H1 (cell line): ENCODE data around the gene TMCO2. TPM values are rescaled to one million over a fixed set of nuclear protein-coding genes. Genes with fewer than 3 reads are reported as not detected.

Experiments
- CTCF ChIA-PET: fragments of 300-600 bp; sonication (Branson Sonifier 250); formaldehyde crosslinking; loops from one replicate; lab custom pipeline; 2021; ENCODE audit not compliant: partially characterized antibody; lab: Charles Lee
- POLR2A ChIA-PET: fragments of 300-600 bp; sonication (Branson Sonifier 250); formaldehyde crosslinking; loops from one replicate; lab custom pipeline; 2021; ENCODE audit warnings: inconsistent platforms; ENCODE audit not compliant: partially characterized antibody; lab: Charles Lee
- DNase-seq, 2 experiments: peaks; one replicate each; pipeline versions ENCODE4 v3.0.0 to v3.0.0-alpha.2; 2010 to 2022; ENCODE audit warnings: low spot score in 2 of 2, low read depth in 1 of 2, mixed read lengths in 1 of 2
- FAIRE-seq: peaks from 2 replicates; lab custom pipeline; 2011; peaks lifted over from hg19 to GRCh38; lab: Jason Lieb, UNC
- H2AFZ ChIP-seq: 2 replicates; pipeline ENCODE4 v1.8.1; 2012; ENCODE audit warnings: low read length, inconsistent platforms
- H2AK5ac ChIP-seq: 2 replicates; pipeline ENCODE4 v1.6.1; 2013; ENCODE audit warnings: low read depth, low read length
- H2BK120ac ChIP-seq: replicated peaks from 2 replicates; pipeline ENCODE3; 2013; ENCODE audit warnings: low read depth, low read length, inconsistent platforms
- H2BK12ac ChIP-seq: 2 replicates; pipeline ENCODE4 v1.6.1; 2013; ENCODE audit warnings: low read depth, low read length
- H2BK15ac ChIP-seq: 2 replicates; pipeline ENCODE4 v1.6.1; 2013; ENCODE audit warnings: low read length
- H2BK20ac ChIP-seq: 2 replicates; pipeline ENCODE4 v1.6.1; 2013; ENCODE audit warnings: low read length
- H2BK5ac ChIP-seq: 2 replicates; pipeline ENCODE4 v1.6.1; 2013; ENCODE audit warnings: low read depth, low read length
- H3K14ac ChIP-seq: 2 replicates; pipeline ENCODE4 v1.6.1; 2013; ENCODE audit warnings: inconsistent platforms; ENCODE audit not compliant: insufficient read length
- H3K18ac ChIP-seq: 2 replicates; pipeline ENCODE4 v1.6.1; 2013; ENCODE audit warnings: low read length; ENCODE audit errors: extremely low read depth
- H3K23ac ChIP-seq: 2 replicates; pipeline ENCODE4 v1.6.1; 2013; ENCODE audit warnings: inconsistent platforms; ENCODE audit not compliant: insufficient read length
- H3K23me2 ChIP-seq: 2 replicates; pipeline ENCODE4 v1.6.1; 2013; ENCODE audit warnings: low read depth, low read length
- H3K27ac ChIP-seq: 2 replicates; pipeline ENCODE4 v1.6.1; 2011; ENCODE audit warnings: low read depth, low read length, inconsistent platforms
- H3K27me3 ChIP-seq, 4 experiments: replicated peaks in 1 of 4; 1 replicate in 1 of 4; 2 replicates in 3 of 4; pipeline versions ENCODE4 v1.6.1 to v1.8.1; 2011 to 2013; ENCODE audit warnings: low read length in 3 of 4, mild to moderate bottlenecking in 3 of 4, inconsistent platforms in 2 of 4, mixed read lengths in 2 of 4, moderate library complexity in 1 of 4; ENCODE audit not compliant: control insufficient read depth in 3 of 4, insufficient read depth in 3 of 4; ENCODE audit errors: extremely low read depth in 1 of 4
- H3K36me3 ChIP-seq, 4 experiments: 2 replicates each; pipeline versions ENCODE4 v1.6.1 to v1.8.1; 2011 to 2013; ENCODE audit warnings: mild to moderate bottlenecking in 4 of 4, low read length in 3 of 4, moderate library complexity in 2 of 4, control low read depth in 1 of 4, inconsistent platforms in 1 of 4; ENCODE audit not compliant: insufficient read depth in 4 of 4, control insufficient read depth in 2 of 4
- H3K4ac ChIP-seq: replicated peaks from 2 replicates; pipeline ENCODE3; 2013; ENCODE audit warnings: low read length, low read depth, mixed read lengths, inconsistent platforms; ENCODE audit not compliant: insufficient read length
- H3K4me1 ChIP-seq, 4 experiments: replicated peaks in 1 of 4; 1 replicate in 1 of 4; 2 replicates in 3 of 4; pipeline versions ENCODE4 v1.6.1 to v1.8.1; 2011 to 2013; ENCODE audit warnings: low read length in 3 of 4, inconsistent platforms in 2 of 4, mixed read lengths in 1 of 4; ENCODE audit not compliant: insufficient read depth in 4 of 4, control insufficient read depth in 3 of 4
- H3K4me2 ChIP-seq, 2 experiments: 2 replicates each; pipeline versions ENCODE4 v1.6.1 to v1.8.1; 2011 to 2013; ENCODE audit warnings: low read depth in 2 of 2, low read length in 2 of 2, control low read depth in 1 of 2, inconsistent platforms in 1 of 2, mild to moderate bottlenecking in 1 of 2; ENCODE audit not compliant: insufficient read depth in 1 of 2
- H3K4me3 ChIP-seq, 4 experiments: fragments of 200-600, 300-600 bp in 1 of 4; sonication (generic), shearing (Covaris generic), sonication (Bioruptor Twin) in 1 of 4; 2 replicates each; pipeline versions ENCODE4 v1.5.1 to v1.8.1; 2011 to 2016; ENCODE audit warnings: low read length in 4 of 4, low read depth in 3 of 4, control low read depth in 2 of 4, inconsistent platforms in 2 of 4, mild to moderate bottlenecking in 2 of 4, mixed read lengths in 1 of 4, moderate library complexity in 1 of 4; ENCODE audit not compliant: insufficient read depth in 2 of 4; ENCODE audit errors: extremely low read depth in 1 of 4
- H3K56ac ChIP-seq: replicated peaks from 2 replicates; pipeline ENCODE3; 2013; ENCODE audit warnings: low read depth, mild to moderate bottlenecking, mixed read lengths, low read length, inconsistent platforms; ENCODE audit not compliant: insufficient read length
- H3K79me1 ChIP-seq: 2 replicates; pipeline ENCODE4 v1.6.1; 2013; ENCODE audit warnings: low read depth, low read length, control low read depth
- H3K79me2 ChIP-seq, 2 experiments: 2 replicates each; pipeline versions ENCODE4 v1.6.1 to v1.8.1; 2012 to 2013; ENCODE audit warnings: low read length in 2 of 2, mild to moderate bottlenecking in 2 of 2, inconsistent platforms in 1 of 2; ENCODE audit not compliant: insufficient read depth in 2 of 2, control insufficient read depth in 1 of 2
- H3K9ac ChIP-seq, 4 experiments: replicated peaks in 1 of 4; 1 replicate in 1 of 4; 2 replicates in 3 of 4; pipeline versions ENCODE4 v1.6.1 to v1.8.1; 2011 to 2013; ENCODE audit warnings: low read depth in 3 of 4, low read length in 3 of 4, control low read depth in 2 of 4, mild to moderate bottlenecking in 2 of 4, moderate library complexity in 2 of 4, inconsistent platforms in 1 of 4; ENCODE audit errors: extremely low read depth in 1 of 4
- H3K9me3 ChIP-seq, 2 experiments: 2 replicates each; pipeline versions ENCODE4 v1.6.1 to v1.8.1; 2012 to 2013; ENCODE audit warnings: mild to moderate bottlenecking in 2 of 2, moderate library complexity in 2 of 2, control low read depth in 1 of 2, inconsistent platforms in 1 of 2, low read depth in 1 of 2, low read length in 1 of 2, mixed read lengths in 1 of 2; ENCODE audit not compliant: insufficient read depth in 2 of 2
- H4K20me1 ChIP-seq, 2 experiments: replicated peaks in 1 of 2; 2 replicates each; pipeline versions ENCODE3 to v1.8.1; 2011 to 2013; ENCODE audit warnings: inconsistent platforms in 2 of 2, low read length in 2 of 2, mild to moderate bottlenecking in 1 of 2; ENCODE audit not compliant: insufficient read depth in 2 of 2, control insufficient read depth in 1 of 2
- H4K5ac ChIP-seq: 2 replicates; pipeline ENCODE4 v1.6.1; 2013; ENCODE audit warnings: low read length, low read depth, mixed read lengths, inconsistent platforms; ENCODE audit not compliant: insufficient read length
- H4K8ac ChIP-seq: 2 replicates; pipeline ENCODE4 v1.8.0; 2013; ENCODE audit warnings: mild to moderate bottlenecking, moderate library complexity, low read length, inconsistent platforms; ENCODE audit not compliant: insufficient read depth; ENCODE audit errors: extremely low read depth
- H4K91ac ChIP-seq: replicated peaks from 2 replicates; pipeline ENCODE3; 2013; ENCODE audit warnings: low read length, mixed read lengths, inconsistent platforms; ENCODE audit not compliant: insufficient read length
- CEBPB ChIP-seq: IDR thresholded peaks from 2 replicates; pipeline ENCODE4 v1.6.1; 2012; ENCODE audit warnings: low read depth, low read length
- CHD2 ChIP-seq: IDR thresholded peaks from 2 replicates; pipeline ENCODE4 v1.6.1; 2012; ENCODE audit warnings: low read length, improper control_type of control experiment
- CTBP2 ChIP-seq: IDR thresholded peaks from 2 replicates; pipeline ENCODE4 v1.7.0; 2011; ENCODE audit warnings: borderline replicate concordance, mild to moderate bottlenecking, moderate library complexity, mixed read lengths, low read length; ENCODE audit not compliant: insufficient read depth, insufficient read length
- E2F6 ChIP-seq: IDR thresholded peaks from 2 replicates; pipeline ENCODE4 v1.6.1; 2012; ENCODE audit warnings: inconsistent platforms
- EP300 ChIP-seq, 2 experiments: IDR thresholded peaks; 1 replicate in 1 of 2; 2 replicates in 1 of 2; pipeline ENCODE4 v1.6.1; 2011 to 2012; ENCODE audit warnings: low read depth in 2 of 2, low read length in 2 of 2, mild to moderate bottlenecking in 2 of 2, borderline replicate concordance in 1 of 2, inconsistent platforms in 1 of 2, moderate library complexity in 1 of 2
- HDAC6 ChIP-seq: IDR thresholded peaks from one replicate; pipeline ENCODE4 v1.7.1; 2012; ENCODE audit warnings: low read depth, mild to moderate bottlenecking, inconsistent platforms, low read length, moderate library complexity
- KDM1A ChIP-seq: fragments of 200-600, 300-600 bp; sonication (generic); IDR thresholded peaks from 2 replicates; pipeline ENCODE4 v1.7.1; 2016; ENCODE audit warnings: mild to moderate bottlenecking, low read length, borderline replicate concordance
- KDM5A ChIP-seq: fragments of 200-600 bp; IDR thresholded peaks from 2 replicates; pipeline ENCODE4 v1.7.1; 2012; ENCODE audit warnings: mild to moderate bottlenecking, low read length, inconsistent platforms, mixed read lengths
- SAP30 ChIP-seq: fragments of 300-600 bp; sonication (generic); IDR thresholded peaks from 2 replicates; pipeline ENCODE4 v1.7.1; 2012; ENCODE audit warnings: low read length, moderate library complexity, mild to moderate bottlenecking, inconsistent platforms; ENCODE audit not compliant: insufficient read depth, insufficient replicate concordance
- SP4 ChIP-seq: IDR thresholded peaks from 2 replicates; pipeline ENCODE4 v1.6.1; 2012; ENCODE audit warnings: low read length, inconsistent platforms
- WGBS, 2 experiments: shearing (Covaris generic) in 1 of 2; methylation state at CpG; one replicate each; pipeline versions ENCODE4 v1.1.6 to v1.1.7; 2013 to 2015; ENCODE audit warnings: low lambda C conversion rate in 2 of 2, mixed read lengths in 2 of 2, inconsistent platforms in 1 of 2, low coverage in 1 of 2, missing lambda C conversion rate in 1 of 2; ENCODE audit not compliant: insufficient replicate concordance in 2 of 2, insufficient coverage in 1 of 2, insufficient read length in 1 of 2; ENCODE audit errors: extremely low coverage in 1 of 2, missing lambda C conversion rate in 1 of 2; 5-methylcytosine and 5-hydroxymethylcytosine counted together
- polyA plus RNA-seq, 7 experiments: library from polyadenylated mRNA; depleted of rRNA in 3 of 7; stranded (reverse) in 5 of 7; unstranded in 2 of 7; fragments of >200 nt in 5 of 7; fragments of 200-250 nt in 2 of 7; gene quantifications; 1 replicate in 5 of 7; 2 replicates in 1 of 7; 4 replicates in 1 of 7; pipeline versions ENCODE4 v1.2.1 to v1.2.3, GENCODE V29; 2011 to 2013; ENCODE audit warnings: missing spikeins in 2 of 7, mixed read lengths in 2 of 7
- total RNA-seq: library from RNA; stranded (reverse); fragmentation: NEBNext Ultra II Directional; extraction: Animal tissue kit (Norgen Biotek cat#: 25700); gene quantifications from 2 replicates; pipeline ENCODE4 v1.2.1, GENCODE V29; 2021
- TF ChIP-seq, protein P1 (sequence below): IDR thresholded peaks from 2 replicates; pipeline ENCODE4 v1.6.1; 2011; ENCODE audit warnings: low read length, improper control_type of control experiment

The TMCO2 gene
- total and polyA plus RNA-seq, 2 of the 8 experiments (the other 6 are each of a cell fraction or from before 2014, with no cell fraction given), result not detected

DNA sequence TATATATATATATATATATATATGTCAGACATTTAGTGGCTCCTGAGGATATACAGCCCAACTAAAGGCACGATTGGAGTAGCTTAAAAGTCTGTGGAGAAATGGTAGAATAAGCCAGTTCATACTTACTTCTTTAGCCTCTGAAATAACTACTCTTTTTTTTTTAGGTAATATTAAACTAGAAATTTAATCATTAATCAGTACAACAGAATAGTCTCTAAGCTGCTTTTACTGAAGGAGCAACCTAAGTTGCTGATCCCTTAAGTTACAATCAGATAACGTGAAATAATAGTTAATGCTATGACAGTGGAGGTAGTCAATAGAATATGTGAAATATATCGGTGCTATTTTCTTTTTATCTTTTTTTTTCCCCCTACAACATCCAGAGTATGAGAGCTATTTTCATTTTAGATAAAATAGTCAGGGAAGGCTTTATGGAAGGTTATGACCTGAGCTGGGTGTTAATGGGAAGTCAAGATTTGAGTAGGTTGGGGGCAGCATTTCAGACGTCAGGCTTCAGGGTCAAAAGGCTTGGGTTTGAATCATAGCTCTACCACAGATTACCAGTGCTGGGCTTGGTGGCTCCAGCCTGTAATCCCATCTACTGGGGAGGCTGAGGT is 25.9 kb downstream of the TMCO2 start:
- H3K36me3 ChIP-seq, result peaks cover 4 to 49% (median 13%) of the 10 kb centered on the region in 4 experiments; a peak in 7 of 8 replicates
- CTCF ChIA-PET, result interaction anchor here (0.6 to 1.9 kb wide), 3 partner anchors 41 to 130 kb away, joined by 3 to 7 read pairs (median 3); no protein-coding TSS in a partner anchor
- POLR2A ChIA-PET, result interaction anchor here (0.6 to 1.8 kb wide), 4 partner anchors 15 to 206 kb away, joined by 3 to 8 read pairs (median 4); partner anchors contain the start of gene ZMPSTE24
- TF ChIP-seq SP4, result no peak
- no peak for TF ChIP-seq HDAC6
- no peak for TF ChIP-seq KDM1A
- no peak for TF ChIP-seq SAP30
- TF ChIP-seq E2F6, result no peak
- no peak for TF ChIP-seq CTBP2
- no peak for TF ChIP-seq EP300 (IDR thresholded peaks at IDR 0.05; ENCODE audit: borderline replicate concordance in 1 of 2, low read depth in 2 of 2, low read length in 2 of 2)
- TF ChIP-seq, protein P1, sequence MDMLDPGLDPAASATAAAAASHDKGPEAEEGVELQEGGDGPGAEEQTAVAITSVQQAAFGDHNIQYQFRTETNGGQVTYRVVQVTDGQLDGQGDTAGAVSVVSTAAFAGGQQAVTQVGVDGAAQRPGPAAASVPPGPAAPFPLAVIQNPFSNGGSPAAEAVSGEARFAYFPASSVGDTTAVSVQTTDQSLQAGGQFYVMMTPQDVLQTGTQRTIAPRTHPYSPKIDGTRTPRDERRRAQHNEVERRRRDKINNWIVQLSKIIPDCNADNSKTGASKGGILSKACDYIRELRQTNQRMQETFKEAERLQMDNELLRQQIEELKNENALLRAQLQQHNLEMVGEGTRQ, result no peak
- no peak for TF ChIP-seq KDM5A
- TF ChIP-seq CHD2, result no peak
- TF ChIP-seq CEBPB, result no peak

More for the DNA sequence above, 25.9 kb downstream of the TMCO2 start:
- no peak overlapping the region for H3K14ac ChIP-seq
- no peak overlapping the region for H2BK15ac ChIP-seq
- no peak overlapping the region for H3K4ac ChIP-seq
- no peak overlapping the region for H3K18ac ChIP-seq
- no peak overlapping the region for H3K4me2 ChIP-seq
- H2BK120ac ChIP-seq, result no peak overlapping the region
- DNase-seq (no peak), FAIRE-seq (no peak)
- 94% methylated on average over 4 of the region's 4 CpGs; no CpG with 5 or more reads in 1 of the 2 experiments for WGBS, 2 experiments
- H2BK20ac ChIP-seq, result no peak overlapping the region
- no peaks in the 10 kb centered on the region for H3K79me2 ChIP-seq
- no peak overlapping the region for H3K23ac ChIP-seq
- H3K27me3 ChIP-seq, result no peaks in the 10 kb centered on the region
- no peak overlapping the region for H4K8ac ChIP-seq
- no peaks in the 10 kb centered on the region; the same call in 1 of the 2 replicates for H3K23me2 ChIP-seq
- H4K20me1 ChIP-seq, result no peaks in the 10 kb centered on the region
- no peaks in the 10 kb centered on the region for H3K4me1 ChIP-seq
- H2AFZ ChIP-seq, result no peak overlapping the region
- no peak overlapping the region for H3K27ac ChIP-seq
- no peak overlapping the region for H3K4me3 ChIP-seq
- H4K91ac ChIP-seq, result no peak overlapping the region
- H3K56ac ChIP-seq, result no peak overlapping the region
- H2BK12ac ChIP-seq, result no peak overlapping the region
- no peaks in the 10 kb centered on the region for H3K9me3 ChIP-seq
- no peak overlapping the region for H4K5ac ChIP-seq
- H2BK5ac ChIP-seq, result no peak overlapping the region
- no peak overlapping the region for H3K9ac ChIP-seq
- H2AK5ac ChIP-seq, result no peak overlapping the region
- H3K79me1 ChIP-seq, result no peaks in the 10 kb centered on the region
